K562 (cell line): ENCODE measurements around the gene TIMM17B. TPM values are rescaled to one million over a fixed set of nuclear protein-coding genes. Genes with fewer than 3 reads are reported as not detected.

Experiments used
- ATF7 ChIP-seq: fragments of 450-650 bp; IDR thresholded peaks from 2 replicates; pipeline ENCODE4 v1.7.1; 2014; ENCODE audit warnings: mild to moderate bottlenecking, moderate library complexity
- CREB3 ChIP-seq: fragments of 450-650 bp; conservative IDR thresholded peaks from 2 replicates; pipeline ENCODE4 v1.6.1; 2016; ENCODE audit warnings: missing genetic modification characterization, low read depth, mild to moderate bottlenecking, missing compliant biosample characterization, moderate library complexity
- FOXK2 ChIP-seq, 2 experiments: fragments of 450-650 bp; IDR thresholded peaks in 1 of 2; conservative IDR thresholded peaks in 1 of 2; 2 replicates each; pipeline ENCODE4 v1.6.1; 2016; ENCODE audit warnings: low read depth in 2 of 2, mild to moderate bottlenecking in 1 of 2
- KLF1 ChIP-seq: fragments of 450-650 bp; IDR thresholded peaks from 2 replicates; pipeline ENCODE4 v1.6.1; 2016; ENCODE audit warnings: missing genetic modification characterization, missing compliant biosample characterization
- NCOR1 ChIP-seq: fragments of 450-650 bp; IDR thresholded peaks from 2 replicates; pipeline ENCODE4 v1.6.1; 2016; ENCODE audit warnings: mild to moderate bottlenecking, moderate library complexity
- NKRF ChIP-seq: fragments of 450-650 bp; IDR thresholded peaks from 2 replicates; pipeline ENCODE4 v1.6.1; 2016; ENCODE audit warnings: borderline replicate concordance
- PBX2 ChIP-seq, 2 experiments: IDR thresholded peaks in 1 of 2; conservative IDR thresholded peaks in 1 of 2; 2 replicates each; pipeline ENCODE4 v1.6.1; 2016; ENCODE audit warnings: low read depth in 2 of 2, mild to moderate bottlenecking in 1 of 2, missing compliant biosample characterization in 1 of 2, missing genetic modification characterization in 1 of 2, moderate library complexity in 1 of 2
- RBM15 ChIP-seq: fragments of 200-400 bp; formaldehyde crosslinking; IDR thresholded peaks from 2 replicates; pipeline ENCODE4 v1.6.1; 2018; ENCODE audit warnings: mild to moderate bottlenecking, low read length, moderate library complexity; ENCODE audit not compliant: insufficient read depth
- SLC30A9 ChIP-seq: fragments of 250-450 bp; sonication (Bioruptor Pico); IDR thresholded peaks from 2 replicates; pipeline ENCODE4 v1.8.0; 2022; ENCODE audit warnings: mild to moderate bottlenecking, moderate library complexity
- STAG1 ChIP-seq: sonication (generic); formaldehyde crosslinking; IDR thresholded peaks from 2 replicates; pipeline ENCODE4 v1.5.0; 2020; ENCODE audit warnings: missing genetic modification reagents, borderline replicate concordance
- TEAD1 ChIP-seq, 2 experiments: fragments of 450-650 bp in 1 of 2; sonication (generic) in 1 of 2; formaldehyde crosslinking; IDR thresholded peaks; 2 replicates each; pipeline versions ENCODE4 v1.4.0 to v1.8.0; 2020 to 2022; ENCODE audit warnings: mild to moderate bottlenecking in 2 of 2, missing genetic modification reagents in 1 of 2
- TFAP4 ChIP-seq: sonication (generic); formaldehyde crosslinking; IDR thresholded peaks from 2 replicates; pipeline ENCODE4 v1.8.0; 2022; ENCODE audit warnings: missing genetic modification reagents, mild to moderate bottlenecking, moderate library complexity, borderline replicate concordance
- ZBTB33 ChIP-seq: sonication (generic); formaldehyde crosslinking; IDR thresholded peaks from 2 replicates; pipeline ENCODE4 v1.8.1; 2023; ENCODE audit warnings: mild to moderate bottlenecking, missing genetic modification reagents
- ZNF232 ChIP-seq: sonication (generic); formaldehyde crosslinking; IDR thresholded peaks from 2 replicates; pipeline ENCODE4 v1.8.0; 2022; ENCODE audit warnings: mild to moderate bottlenecking, missing genetic modification reagents
- ZNF395 ChIP-seq: fragments of 200-800 bp; sonication (Bioruptor generic); IDR thresholded peaks from 2 replicates; pipeline ENCODE4 v1.6.1; 2017; ENCODE audit warnings: missing genetic modification characterization, missing compliant biosample characterization
- polyA plus RNA-seq, 8 experiments: library from polyadenylated mRNA; depleted of rRNA in 4 of 8; stranded (reverse) in 5 of 8; unstranded in 3 of 8; fragments of >200 nt; fragmentation: Nextera tagmentation in 2 of 8; fragmentation: Illumina TruSeq in 1 of 8; extraction: Ambion mirVana in 2 of 8; extraction: Trizol in 1 of 8; gene quantifications; 2 replicates each; pipeline versions ENCODE4 v1.2.1 to v1.2.3, GENCODE V29; 2011 to 2014; ENCODE audit warnings: inconsistent platforms in 1 of 8, missing spikeins in 1 of 8
- total RNA-seq, 7 experiments: library from RNA; depleted of rRNA in 6 of 7; stranded (reverse); fragments of >200 nt in 6 of 7; fragmentation: Illumina TruSeq in 2 of 7; extraction: Trizol in 2 of 7; gene quantifications; 2 replicates each; pipeline versions ENCODE4 v1.2.1 to v1.2.3, GENCODE V29; 2011 to 2021; ENCODE audit warnings: low replicate concordance in 1 of 7

Gene TIMM17B
- total and polyA plus RNA-seq, 9 of the 15 experiments (the other 6 are each of a cell fraction or from before 2014, with no cell fraction given), result 9.9 to 184 (median 115) TPM

- TF ChIP-seq ZNF232 (CRISPR knock-in tag) (no peak), RBM15 (no peak), PBX2 (CRISPR knock-in tag; IDR thresholded peaks at IDR 0.05; ENCODE audit: low read depth) (no peak), PBX2 (tag; conservative IDR thresholded peaks at IDR 0.05; ENCODE audit: low read depth) (no peak), STAG1 (CRISPR knock-in tag) (no peak), SLC30A9 (CRISPR knock-in tag) (no peak), CREB3 (tag) (no peak), TFAP4 (peak; percentile 23; the same call in 1 of the 2 replicates), ATF7 (peak; percentile 97), TEAD1 (CRISPR knock-in tag; IDR thresholded peaks at IDR 0.05) (no peak), NCOR1 (peak; percentile 18; the same call in 1 of the 2 replicates), FOXK2 (conservative IDR thresholded peaks at IDR 0.05 in 1 of 2, IDR thresholded peaks at IDR 0.05 in 1 of 2; ENCODE audit: low read depth in 2 of 2) (peak in 1 of 2 experiments; percentile 97; a peak in 2 of 4 replicates), ZNF395 (0 out of 2 replicates have a peak, but pooled peaks have one; percentile 62), KLF1 (tag) (no peak), NKRF (no peak), ZBTB33 (CRISPR knock-in tag) (no peak; the same call in 1 of the 2 replicates)
Measured at GRCh38 chrX:48897157-48897624, 377 bp downstream of the TIMM17B start (continued).
